ENCODE data around the gene LHX1.

LHX1 gene

GRCh38 chr17:36936455-36937000 lies 747 bp upstream of the LHX1 start:
- DNase-seq (ENCODE audit: extremely low spot score, insufficient read length, low read depth): no peak

GRCh38 chr17:36937959-36938565 lies 787 bp downstream of the LHX1 start:
- DNase-seq (ENCODE audit: extremely low spot score, insufficient read length, low read depth) (no peak), FAIRE-seq (no peak)

More at GRCh38 chr17:36936455-36937000, 747 bp upstream of the LHX1 start:
- FAIRE-seq: no peak

- FAIRE-seq (no peak), DNase-seq (ENCODE audit: extremely low spot score, insufficient read length, low read depth) (no peak)
Measured at GRCh38 chr17:36938566-36939051, 1.3 kb downstream of the LHX1 start.

- FAIRE-seq: no peak
- DNase-seq (ENCODE audit: extremely low spot score, insufficient read length, low read depth): no peak
Measured at GRCh38 chr17:36939052-36939801, 2.0 kb downstream of the LHX1 start.

GRCh38 chr17:36939802-36940312 lies 2.6 kb downstream of the LHX1 start:
- DNase-seq (ENCODE audit: extremely low spot score, insufficient read length, low read depth) (no peak), FAIRE-seq (no peak)

- FAIRE-seq (no peak), DNase-seq (ENCODE audit: extremely low spot score, insufficient read length, low read depth) (no peak)
Measured at GRCh38 chr17:36940313-36941264, 3.3 kb downstream of the LHX1 start.

GRCh38 chr17:36941265-36942010 lies 4.2 kb downstream of the LHX1 start:
- no peak for FAIRE-seq
- DNase-seq (ENCODE audit: extremely low spot score, insufficient read length, low read depth): no peak

- FAIRE-seq: no peak
- DNase-seq (ENCODE audit: extremely low spot score, insufficient read length, low read depth): no peak
Measured at GRCh38 chr17:36942019-36942599, 4.8 kb downstream of the LHX1 start.

- no peak for FAIRE-seq
- no peak for DNase-seq (ENCODE audit: extremely low spot score, insufficient read length, low read depth)
Measured at GRCh38 chr17:36942631-36943125, 5.4 kb downstream of the LHX1 start.

GRCh38 chr17:36943250-36944191 lies 6.2 kb downstream of the LHX1 start:
- no peak for DNase-seq (ENCODE audit: extremely low spot score, insufficient read length, low read depth)

GRCh38 chr17:36944553-36944952 lies 7.3 kb downstream of the LHX1 start:
- DNase-seq (ENCODE audit: extremely low spot score, insufficient read length, low read depth) (no peak), FAIRE-seq (no peak)

More at GRCh38 chr17:36943250-36944191, 6.2 kb downstream of the LHX1 start:
- no peak for FAIRE-seq

GRCh38 chr17:36945140-36945539 lies 7.9 kb downstream of the LHX1 start:
- no peak for FAIRE-seq

GRCh38 chr17:36945959-36946725 lies 8.9 kb downstream of the LHX1 start:
- FAIRE-seq: no peak
- no peak for DNase-seq (ENCODE audit: extremely low spot score, insufficient read length, low read depth)

More at GRCh38 chr17:36945140-36945539, 7.9 kb downstream of the LHX1 start:
- DNase-seq (ENCODE audit: extremely low spot score, insufficient read length, low read depth): no peak

GRCh38 chr17:36946726-36947091 lies 9.4 kb downstream of the LHX1 start:
- FAIRE-seq (no peak), DNase-seq (ENCODE audit: extremely low spot score, insufficient read length, low read depth) (no peak)

- DNase-seq (ENCODE audit: extremely low spot score, insufficient read length, low read depth): no peak
- no peak for FAIRE-seq
Measured at GRCh38 chr17:36947922-36948716, 10.8 kb downstream of the LHX1 start.
